ENCODE measurements around the gene ZNF48.

The ZNF48 gene

DNA sequence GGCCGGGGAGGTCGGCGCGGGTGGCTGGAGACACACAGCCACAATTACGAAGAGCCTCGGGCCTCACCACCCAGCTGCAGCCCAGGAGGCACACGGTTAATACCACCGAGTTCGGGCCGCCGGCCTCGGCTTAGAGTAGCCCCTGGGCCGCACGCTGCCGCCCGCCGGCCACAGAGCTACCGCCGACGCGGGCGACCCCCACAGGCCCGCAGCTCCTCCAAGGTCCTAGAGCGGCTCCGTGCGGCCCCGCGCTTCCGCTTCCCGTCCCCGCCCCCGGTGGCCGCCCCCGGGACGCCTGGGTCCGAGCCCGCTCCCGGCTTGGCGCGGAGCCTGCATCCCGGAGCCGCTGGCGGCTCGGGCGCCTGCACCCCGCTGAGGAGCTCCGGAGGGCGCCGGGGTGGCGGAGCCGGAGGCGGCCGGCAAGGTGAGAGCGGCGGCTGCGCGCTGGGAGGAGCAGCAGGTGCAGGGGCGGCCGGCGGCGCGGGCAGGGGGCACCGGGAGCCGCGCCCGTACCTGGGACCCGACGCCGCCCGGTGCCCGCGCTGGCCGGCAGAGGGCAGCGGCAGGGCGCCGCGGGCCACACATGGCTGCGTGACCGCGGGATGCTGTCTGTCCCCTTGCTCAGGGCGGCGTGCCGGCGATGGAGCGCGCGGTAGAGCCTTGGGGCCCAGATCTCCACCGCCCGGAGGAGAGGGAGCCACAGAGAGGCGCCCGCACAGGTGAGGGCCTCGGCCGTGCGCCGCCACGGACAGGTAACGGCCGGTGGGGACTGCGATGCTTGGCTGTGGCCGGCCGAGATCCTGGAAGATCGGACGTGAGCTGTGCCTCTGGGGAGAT lies at the start of gene ZNF48:
ZNF48 (plus strand) TSS at position 266 of the 837 bp plus-strand sequence; CDS start at position 641, 375 bp downstream.
- no peak for DNase-seq

DNA sequence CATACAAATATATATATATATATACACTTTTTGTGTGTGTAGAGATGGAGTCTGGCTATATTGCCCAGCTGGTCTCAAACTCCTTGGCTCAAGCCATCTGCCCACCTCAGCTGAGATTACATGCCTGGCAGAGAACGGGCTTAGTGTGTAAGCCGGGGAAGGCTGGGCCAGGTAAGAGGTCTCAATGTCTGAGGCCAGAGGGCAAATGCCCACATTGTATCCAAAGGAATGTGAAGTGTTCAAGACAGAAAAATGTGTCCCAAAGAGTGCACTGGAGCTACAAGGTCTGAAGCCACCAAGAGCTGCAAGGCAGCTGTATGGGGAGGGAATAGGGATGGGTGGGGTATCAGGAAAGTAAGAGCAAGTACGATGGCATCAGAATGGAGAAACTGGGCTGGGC lies 48.9 kb upstream of the ZNF48 start:
- DNase-seq, result no peak

DNA sequence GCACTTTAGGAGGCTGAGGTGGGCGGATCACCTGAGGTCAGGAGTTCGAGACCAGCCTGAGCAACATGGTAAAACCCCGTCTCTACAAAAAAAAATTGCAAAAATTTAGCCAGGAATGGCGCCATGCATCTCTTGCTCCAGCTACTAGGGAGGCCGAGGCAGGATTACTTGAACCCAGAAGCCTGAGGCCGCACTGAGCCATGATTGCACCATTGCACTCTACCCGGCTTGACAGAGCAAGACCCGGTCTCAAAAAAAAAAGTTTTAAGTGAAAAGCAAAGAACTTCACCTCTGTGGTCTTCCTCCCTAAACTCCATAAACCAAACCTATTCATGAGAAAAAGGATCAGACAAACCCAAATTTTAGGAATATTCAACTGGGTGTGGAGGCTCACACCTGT lies 47.1 kb upstream of the ZNF48 start:
- DNase-seq, result no peak

DNA sequence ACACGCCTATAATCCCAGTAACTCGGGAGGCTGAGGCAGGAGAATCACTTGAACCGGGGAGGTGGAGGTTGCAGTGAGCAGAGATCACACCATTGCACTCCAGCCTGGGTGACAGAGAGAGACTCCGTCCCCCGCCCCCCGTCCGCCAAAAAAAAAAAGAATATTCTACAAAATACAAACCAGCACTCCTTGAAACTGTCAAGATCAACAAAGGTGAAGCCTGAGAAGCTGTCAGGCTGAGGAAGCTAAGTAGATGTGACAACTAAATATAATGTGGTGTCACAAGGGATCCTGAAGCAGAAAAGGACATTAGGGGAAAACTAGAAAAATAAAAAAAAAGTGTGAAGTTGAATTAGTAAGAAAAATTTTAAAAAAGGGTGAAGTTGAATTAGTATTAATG lies 46.3 kb upstream of the ZNF48 start:
- no peak for DNase-seq

DNA sequence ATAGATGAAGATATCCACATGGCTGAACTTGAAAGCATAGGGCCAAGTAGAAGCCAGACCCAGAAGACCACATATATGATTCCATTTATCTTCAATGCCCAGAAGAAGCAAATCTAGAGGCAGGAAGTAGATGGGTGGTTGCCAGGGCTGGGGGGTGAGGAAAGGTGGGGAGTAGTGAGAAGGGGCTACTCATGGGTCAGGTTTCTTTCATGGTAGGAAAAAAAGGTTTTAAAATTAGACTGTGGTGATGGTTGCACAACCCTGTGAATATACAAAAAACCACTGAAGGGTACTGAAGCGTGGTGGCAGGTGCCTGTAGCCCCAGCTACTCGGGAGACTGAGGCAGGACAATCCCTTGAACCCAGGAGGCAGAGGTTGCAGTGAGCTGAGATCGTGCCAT lies 45.5 kb upstream of the ZNF48 start:
- no peak for DNase-seq

DNA sequence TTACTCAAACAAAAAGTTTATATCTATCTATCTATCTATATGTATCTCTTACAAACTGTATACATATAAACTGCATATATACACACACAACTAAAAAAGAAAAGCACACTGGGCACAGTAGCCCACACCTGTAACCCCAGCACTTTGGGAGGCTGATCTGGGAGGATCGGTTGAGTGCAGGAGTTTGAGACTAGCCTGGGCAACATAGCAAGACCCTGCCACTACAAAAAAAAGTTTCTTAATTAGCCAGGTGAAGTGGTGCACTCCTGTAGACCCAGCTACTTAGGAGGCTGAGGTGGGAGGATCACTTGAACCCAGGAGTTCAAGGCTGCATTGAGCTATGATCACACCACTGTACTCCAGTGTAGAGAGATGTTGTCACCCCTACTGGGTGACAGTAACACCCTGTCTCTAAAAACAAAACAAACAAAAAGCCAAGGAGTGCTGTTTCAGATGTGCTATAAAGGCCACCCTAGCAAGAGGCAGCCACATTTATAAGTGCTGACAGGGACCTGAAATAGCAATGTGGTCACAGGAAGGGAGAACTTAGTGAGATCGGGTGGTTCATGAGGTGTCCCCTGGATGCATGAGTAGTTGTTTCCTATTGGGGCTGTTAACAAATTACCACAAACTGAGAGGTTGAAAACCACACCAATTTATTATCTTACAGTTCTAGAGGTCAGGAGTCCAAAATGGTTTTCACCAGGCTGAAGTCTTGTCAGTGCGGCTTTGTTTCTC lies 44.9 kb upstream of the ZNF48 start:
- DNase-seq, result no peak

DNA sequence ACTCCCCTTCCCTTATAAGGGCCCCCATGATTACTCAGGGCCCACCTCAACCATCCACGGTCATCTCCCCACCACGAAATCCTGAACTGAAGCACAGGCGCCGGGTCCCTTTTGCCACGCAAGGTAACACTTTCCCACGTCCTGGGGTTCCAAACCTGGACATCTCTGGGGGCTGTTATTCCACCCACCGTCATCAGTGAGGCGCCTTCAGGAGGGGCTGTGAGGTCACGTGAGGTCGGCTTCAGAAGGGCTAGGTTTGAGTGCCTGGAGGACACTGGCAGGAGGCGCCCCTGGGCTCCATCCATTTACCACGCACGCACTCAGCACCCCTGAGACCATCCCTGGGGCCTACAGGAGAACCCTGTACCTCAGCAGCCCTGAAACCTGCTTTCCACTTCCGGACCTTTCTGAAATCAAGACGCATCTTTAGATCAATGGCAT lies 44.2 kb upstream of the ZNF48 start:
- DNase-seq, result no peak

DNA sequence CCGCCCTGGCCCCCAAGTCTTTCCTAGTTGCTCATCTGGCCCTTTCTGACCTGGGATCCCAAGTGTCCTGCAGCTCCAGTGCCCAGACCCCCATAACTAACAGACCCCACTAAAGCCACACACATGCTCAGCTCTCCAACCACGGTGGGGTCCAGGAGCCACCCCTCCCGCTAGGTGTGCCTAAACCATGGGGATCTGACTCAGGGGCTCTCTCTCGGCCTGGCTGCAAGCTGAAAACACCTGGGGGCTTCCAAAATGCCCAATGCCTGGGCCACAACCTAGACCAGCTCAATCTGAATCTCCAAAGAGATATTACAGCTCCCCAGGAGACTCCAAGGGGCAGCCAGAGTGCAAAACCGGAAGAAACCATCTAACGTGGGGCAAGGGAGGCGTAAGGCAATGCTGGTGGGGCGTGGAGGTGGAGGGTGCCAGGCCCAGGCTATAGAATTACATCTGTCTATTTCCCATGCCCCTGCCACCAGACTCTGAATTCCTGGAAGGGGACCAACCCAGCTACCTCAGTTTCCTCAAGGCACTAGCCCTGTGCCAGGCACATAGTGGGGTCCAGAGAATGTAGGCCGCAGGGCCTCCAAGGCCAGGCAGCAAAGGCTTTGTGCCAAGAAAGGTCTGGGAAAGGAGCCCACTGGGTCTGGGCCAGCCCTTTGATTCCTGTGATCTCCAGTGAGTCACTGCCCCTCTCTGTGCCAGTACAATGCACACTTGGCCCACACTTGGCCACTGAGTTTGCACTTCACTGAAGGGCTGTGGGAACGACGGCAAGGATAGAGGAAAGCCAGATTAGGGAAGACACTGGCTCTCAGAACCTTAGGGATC lies 43.4 kb upstream of the ZNF48 start:
- no peak for DNase-seq

DNA sequence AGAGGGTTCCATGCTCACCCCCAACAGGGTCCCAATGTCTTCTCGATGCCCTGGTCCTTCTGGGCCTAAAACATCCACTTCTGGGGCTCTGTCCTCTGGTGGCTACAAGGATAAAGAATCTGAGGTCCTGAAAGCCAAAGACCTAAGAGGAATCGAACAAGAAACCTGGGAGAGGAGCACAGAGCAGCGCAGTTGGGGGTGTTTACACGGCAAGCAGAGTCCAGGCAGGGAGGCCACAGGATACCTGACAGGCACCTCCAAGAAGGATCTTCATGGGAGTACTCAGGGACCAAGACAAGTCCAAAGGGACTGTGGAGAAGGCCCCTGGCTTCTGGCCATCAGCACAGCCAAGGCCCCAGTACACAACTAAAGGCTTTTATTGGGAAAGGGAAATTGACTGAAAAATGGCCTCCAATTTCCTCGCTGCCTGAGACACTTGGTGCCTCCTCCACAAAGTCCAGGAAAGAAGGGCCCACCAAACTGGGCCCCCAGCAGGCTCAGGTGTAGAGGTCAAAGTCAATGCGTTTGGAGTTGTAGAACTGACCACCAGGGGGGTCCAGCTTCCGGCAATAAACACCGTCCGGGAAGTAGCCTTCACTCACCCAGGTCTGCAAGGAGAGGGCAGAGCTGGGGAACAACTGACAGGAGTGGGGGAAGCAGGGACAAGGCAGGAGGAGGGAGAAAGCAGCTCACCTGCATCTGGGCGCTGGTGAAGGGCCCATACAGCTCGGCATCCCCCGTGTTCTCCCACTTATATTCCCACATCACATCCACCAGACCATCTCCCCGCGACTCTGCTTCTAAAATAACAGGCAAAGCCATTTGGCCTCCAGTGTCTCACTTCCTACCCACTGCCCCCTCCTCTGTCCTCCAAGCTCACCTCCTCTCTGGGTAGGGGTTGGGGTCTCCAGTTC lies 42.5 kb upstream of the ZNF48 start:
- no peak for DNase-seq

DNA sequence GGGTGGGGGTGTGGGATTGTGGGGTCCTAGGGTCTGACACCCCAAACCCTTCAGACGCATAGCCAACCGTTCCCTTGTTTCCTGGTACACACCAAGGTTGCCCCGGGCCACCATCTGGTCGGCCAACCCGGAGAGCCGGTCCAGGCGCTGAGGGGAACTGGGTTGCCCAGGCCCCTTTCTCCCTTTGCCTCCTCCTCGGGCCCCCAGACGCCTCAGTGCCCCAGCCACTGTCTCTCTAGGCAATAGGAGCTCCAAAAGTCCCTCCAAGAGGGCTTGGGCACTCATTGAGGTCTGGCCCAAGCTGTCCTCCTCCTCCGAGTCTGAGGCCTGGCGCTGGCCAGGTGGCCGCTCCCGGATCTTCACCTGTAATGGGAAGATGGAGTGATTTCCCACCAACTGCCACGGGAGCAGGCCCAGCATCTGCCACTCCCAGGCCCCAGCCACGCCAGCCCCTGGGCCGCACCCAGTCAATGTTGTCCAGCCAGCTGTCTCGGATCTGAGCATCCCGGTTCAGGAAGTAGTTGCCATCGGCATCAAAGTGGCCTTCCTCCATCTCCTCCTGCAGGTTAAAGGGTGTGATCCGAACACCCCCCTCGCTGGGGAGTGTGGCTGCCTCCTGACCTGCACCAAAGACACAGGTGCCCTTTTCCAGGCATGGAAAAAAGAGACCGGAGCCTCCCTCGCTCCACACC lies 41.6 kb upstream of the ZNF48 start:
- DNase-seq, result no peak

DNA sequence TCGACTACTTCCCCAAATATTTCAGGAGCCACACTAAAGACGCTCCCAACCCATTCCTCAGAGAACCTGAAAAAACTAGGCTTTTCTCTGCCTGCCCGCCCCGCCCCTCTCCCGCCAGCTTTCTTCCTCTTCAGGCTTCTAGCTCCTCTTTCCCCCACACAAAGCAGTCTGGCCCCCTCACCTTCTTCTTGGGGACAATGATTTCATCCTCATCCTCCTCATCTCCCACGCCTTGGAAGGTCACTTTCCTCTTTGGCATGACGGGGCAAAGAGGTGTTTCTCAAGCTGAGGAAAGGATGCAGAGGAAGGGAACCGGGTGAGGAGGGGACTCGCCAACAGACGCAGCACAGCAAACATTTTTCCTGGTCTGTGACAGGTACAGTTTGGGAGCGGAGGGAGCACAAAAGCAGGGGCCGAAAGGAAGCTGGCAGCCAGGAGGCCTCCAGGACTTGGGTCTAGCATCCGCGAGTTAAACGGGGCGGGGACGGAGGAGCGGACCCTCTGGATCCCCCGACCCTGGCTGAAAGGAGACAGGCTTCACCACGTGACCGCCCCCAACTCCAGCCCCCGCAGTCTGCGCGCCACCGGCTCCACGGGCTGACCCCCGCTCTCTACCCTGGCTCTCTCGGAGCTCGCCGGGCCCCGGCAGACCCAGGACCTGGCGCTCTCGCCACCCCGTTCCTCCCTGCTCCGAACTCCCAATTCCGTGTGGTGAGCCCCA lies 40.6 kb upstream of the ZNF48 start:
- peak; percentile 81 for DNase-seq

DNA sequence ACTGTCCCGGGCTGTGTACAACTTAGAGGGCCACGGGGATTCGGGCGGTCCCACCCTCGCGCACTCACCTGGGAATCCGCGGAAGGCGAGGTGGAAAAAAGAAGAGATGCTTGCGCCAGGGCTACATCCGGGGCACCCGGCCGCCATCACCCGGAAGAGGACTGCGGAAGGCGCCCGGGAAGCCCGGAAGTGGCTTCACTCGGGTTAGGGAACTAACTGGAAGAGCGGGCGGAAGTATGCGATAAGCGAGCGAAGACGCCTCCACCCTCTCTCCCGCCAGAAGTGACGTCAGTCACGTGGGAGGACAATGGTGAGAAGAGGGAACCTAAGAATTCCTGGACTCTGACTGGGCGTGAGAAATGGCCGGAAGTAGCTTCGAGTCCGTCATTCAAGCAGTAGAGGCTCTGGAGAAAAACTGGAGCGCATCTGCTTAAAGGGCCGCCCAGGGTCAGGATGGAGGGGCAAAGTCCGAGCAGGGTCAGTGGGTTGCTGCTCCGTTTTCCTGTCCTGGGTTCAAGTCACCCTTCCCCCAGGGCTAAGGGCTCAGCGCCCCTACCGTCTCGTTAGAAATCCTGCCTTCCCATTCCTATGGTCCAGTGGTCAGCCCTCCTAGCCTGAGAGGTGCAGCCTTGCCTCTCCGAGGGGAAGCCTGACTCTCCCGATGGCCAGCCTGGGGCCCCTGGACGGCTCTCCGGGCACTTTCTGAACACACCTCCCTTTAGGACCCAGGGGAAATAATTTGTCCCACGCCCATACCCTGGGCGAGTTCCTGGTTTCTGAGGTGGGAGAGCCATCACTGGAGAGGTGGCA lies 39.9 kb upstream of the ZNF48 start, which contains the start of gene CD2BP2:
CD2BP2 (minus strand) TSS at position 165 of the 810 bp plus-strand sequence. CDS start 627 bp downstream, outside the sequence.
- peak; percentile 86 for DNase-seq

DNA sequence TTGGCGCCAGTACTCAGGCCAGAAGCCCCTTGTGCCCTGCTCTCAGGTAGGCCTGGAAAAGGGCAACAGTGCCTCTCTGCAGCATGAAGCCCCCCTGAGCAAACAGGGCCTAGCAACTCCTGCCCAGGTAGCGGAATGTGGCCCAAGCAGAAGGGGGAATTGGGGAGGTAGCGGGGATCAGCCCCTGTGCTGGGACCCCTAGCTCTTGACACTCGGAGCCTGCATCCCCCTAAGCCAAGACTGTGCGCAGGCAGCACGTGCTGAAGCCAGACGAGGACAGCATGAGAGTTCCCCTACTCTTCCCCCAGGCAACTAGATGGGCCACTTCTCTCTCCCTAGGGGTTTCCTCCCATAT lies 39.3 kb upstream of the ZNF48 start:
- DNase-seq, result no peak

DNA sequence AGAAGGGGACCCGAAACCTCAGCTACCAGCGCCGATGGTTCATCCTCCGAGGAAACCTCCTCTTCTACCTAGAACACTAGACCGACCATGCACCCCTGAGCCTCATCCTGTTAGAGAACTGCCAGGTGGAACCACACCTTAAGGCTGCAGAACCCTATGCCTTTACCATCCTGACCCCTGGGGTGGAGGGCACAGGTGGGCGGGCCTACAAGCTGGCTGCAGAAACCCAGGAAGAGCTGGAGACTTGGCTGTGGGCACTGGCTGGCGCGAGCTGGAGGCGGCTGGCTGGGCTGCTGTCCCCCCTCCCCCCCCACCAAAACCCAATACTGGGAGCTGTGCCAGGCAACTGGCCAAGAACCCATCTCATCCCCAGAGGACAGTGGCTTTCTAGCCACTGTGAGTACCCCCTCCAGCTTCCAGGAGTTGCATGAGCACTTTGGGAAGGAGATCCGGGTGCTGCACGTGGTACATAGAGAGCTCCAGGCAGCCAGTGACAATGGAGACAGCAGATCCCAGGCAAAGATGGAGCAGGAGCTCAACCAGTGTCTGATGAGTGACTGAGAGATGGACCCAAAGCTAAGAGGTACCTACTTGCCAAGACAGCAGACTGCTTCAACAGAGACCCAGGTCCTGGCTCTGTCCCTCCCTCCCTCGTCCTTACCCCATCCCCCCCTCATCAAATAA lies 38.7 kb upstream of the ZNF48 start:
- DNase-seq, result no peak

DNA sequence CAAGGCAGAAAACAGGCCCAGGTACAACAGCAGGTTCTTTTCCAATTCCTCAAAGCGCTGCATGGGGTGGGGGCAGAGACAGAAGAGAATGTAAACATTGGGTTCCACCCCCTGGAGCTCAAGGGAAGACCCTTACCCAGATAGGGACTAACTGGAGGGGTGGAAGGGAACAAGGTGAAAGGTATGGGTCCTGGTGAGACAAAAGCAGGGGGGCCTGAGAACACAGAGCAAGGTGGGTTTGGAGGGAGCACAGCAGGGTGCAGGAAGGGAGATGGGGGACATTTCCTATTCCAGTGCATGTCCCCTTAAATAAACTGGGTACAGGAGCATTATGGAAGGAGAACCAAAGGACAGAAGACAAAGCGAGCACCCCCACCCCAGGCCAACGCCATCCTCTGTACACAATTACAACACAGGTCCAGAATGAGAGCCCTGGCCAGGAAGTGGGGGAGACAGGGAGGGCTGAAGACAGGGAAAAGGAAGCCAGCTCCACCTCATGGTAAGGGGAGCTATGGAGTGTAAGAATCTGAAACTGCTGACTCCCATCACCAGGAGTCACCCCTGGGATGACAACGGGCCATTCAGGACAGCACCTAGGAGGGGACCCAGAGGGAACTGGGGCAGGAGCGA lies 38.0 kb upstream of the ZNF48 start:
- no peak for DNase-seq

DNA sequence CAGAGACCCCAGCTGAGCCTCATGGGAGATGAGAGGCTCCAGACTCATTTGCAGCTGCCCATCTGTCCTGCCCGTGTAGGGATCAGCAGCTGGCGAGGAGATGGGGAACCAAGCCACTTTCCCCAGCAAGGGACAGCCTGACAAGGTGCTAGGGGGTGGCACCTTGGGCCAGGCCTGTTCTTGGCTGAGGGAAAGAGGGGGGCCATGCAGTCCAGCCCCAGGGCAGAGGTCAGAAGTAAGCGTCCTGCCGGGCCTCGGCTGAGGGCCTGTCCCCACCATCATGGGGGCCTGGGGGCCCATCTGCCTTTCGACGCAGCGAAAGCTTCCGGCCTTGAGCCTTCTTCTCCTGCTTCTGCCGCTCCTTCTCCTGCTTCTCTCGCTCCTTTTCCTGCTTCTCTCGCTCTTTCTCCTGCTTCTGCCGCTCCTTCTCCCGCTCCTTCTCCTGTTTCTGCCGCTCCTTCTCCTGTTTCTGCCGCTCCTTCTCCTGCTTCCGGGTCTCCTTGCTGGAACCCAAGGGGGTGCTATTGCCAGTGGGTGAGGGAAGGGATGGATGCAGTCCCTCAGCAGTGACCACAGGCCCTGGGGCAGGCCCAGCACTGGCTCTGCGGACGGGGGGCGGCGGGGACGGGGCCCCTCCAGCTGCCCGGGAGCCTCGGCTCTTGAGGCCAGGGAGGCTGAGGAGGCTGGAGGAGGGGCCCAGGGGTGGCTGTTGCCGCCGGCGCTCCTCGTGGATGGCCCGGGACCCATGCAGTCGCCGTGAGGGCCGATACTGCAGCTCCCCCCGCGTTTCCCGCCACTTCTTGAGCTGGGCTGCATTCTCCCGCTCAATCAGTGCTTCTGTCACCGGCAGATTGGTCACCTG lies 37.3 kb upstream of the ZNF48 start:
- DNase-seq, result no peak

DNA sequence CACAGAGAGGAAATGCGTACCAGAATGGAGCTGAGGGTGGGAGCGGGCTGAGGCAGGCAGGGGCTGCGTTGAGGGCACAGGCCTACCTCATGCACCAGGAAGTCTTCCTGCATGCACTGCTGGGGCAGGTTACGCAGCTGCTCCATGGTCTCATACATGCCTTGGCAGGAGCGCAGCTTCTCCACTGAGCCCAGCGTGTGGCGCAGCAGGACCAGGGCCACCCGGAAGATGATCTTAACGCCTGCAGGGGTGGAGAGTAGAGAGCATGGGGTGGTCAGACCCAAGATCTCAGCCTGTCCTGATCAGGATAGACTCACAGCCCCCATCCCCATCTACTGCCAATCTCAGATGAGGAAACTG lies 36.7 kb upstream of the ZNF48 start:
- DNase-seq, result no peak

Data from KG1 (cell line).